NCI-H128 (cell line): ENCODE data around the gene APOD.

Source experiments
- DNase-seq: peaks from one replicate; lab custom pipeline; 2025; ENCODE audit not compliant: unreplicated experiment; lab: John Stamatoyannopoulos, UW

APOD gene

GRCh38 chr3:195587824-195588223, 4.1 kb upstream of the APOD start:
- DNase-seq: no peak

- no peak for DNase-seq
Measured at GRCh38 chr3:195587406-195587805, 3.7 kb upstream of the APOD start.

- DNase-seq: no peak
Measured at GRCh38 chr3:195584543-195584870, 767 bp upstream of the APOD start.

GRCh38 chr3:195582947-195583346, 793 bp downstream of the APOD start:
- DNase-seq: no peak

GRCh38 chr3:195580744-195581443, 2.8 kb downstream of the APOD start:
- DNase-seq: no peak

GRCh38 chr3:195579281-195579680, 4.5 kb downstream of the APOD start:
- DNase-seq: no peak

GRCh38 chr3:195578565-195578964, 5.2 kb downstream of the APOD start:
- DNase-seq: no peak

- no peak for DNase-seq
Measured at GRCh38 chr3:195577645-195578177, 6.0 kb downstream of the APOD start.

GRCh38 chr3:195574497-195575304, 9.0 kb downstream of the APOD start:
- DNase-seq: no peak

- no peak for DNase-seq
Measured at GRCh38 chr3:195573611-195574496, 9.9 kb downstream of the APOD start.

- DNase-seq: no peak
Measured at GRCh38 chr3:195571361-195571760, 12.4 kb downstream of the APOD start.

GRCh38 chr3:195570912-195571311, 12.8 kb downstream of the APOD start:
- no peak for DNase-seq

- DNase-seq: no peak
Measured at GRCh38 chr3:195570344-195570743, 13.4 kb downstream of the APOD start.

GRCh38 chr3:195568630-195569029, 15.1 kb downstream of the APOD start:
- no peak for DNase-seq

- DNase-seq: no peak
Measured at GRCh38 chr3:195566797-195567196, 16.9 kb downstream of the APOD start.

- DNase-seq: no peak
Measured at GRCh38 chr3:195565716-195566115, 18.0 kb downstream of the APOD start.

GRCh38 chr3:195563317-195563716, 20.4 kb downstream of the APOD start:
- no peak for DNase-seq

GRCh38 chr3:195559723-195560409, 23.9 kb downstream of the APOD start:
- no peak for DNase-seq

GRCh38 chr3:195558602-195559001, 25.1 kb downstream of the APOD start:
- no peak for DNase-seq

GRCh38 chr3:195557322-195557721, 26.4 kb downstream of the APOD start:
- DNase-seq: no peak

GRCh38 chr3:195556390-195556789, 27.4 kb downstream of the APOD start:
- no peak for DNase-seq
